Liver (tissue), 9 donors: ENCODE results near the gene DIPK1A. TPM values are rescaled to one million over a fixed set of nuclear protein-coding genes. Genes with fewer than 3 reads are reported as not detected.

Experiments
- DNase-seq: peaks from one replicate; pipeline ENCODE4 v3.0.0-alpha.2; 2017; ENCODE audit warnings: low spot score
- H3K27ac ChIP-seq, 2 donors: one replicate each; pipeline ENCODE4 v1.7.0; 2013; ENCODE audit warnings: inconsistent platforms in 2 of 2, low read length in 2 of 2, control low read depth in 1 of 2, low read depth in 1 of 2, mild to moderate bottlenecking in 1 of 2
- H3K27me3 ChIP-seq, 4 donors: one replicate each; pipeline versions ENCODE4 v1.6.1 to v1.7.0; 2013; ENCODE audit warnings: low read length in 3 of 4, inconsistent platforms in 1 of 4, mild to moderate bottlenecking in 1 of 4, moderate library complexity in 1 of 4; ENCODE audit not compliant: control insufficient read depth in 4 of 4, insufficient read depth in 4 of 4
- H3K36me3 ChIP-seq, 4 donors: one replicate each; pipeline versions ENCODE4 v1.6.1 to v1.7.0; 2013; ENCODE audit warnings: low read length in 3 of 4, mild to moderate bottlenecking in 3 of 4, low read depth in 1 of 4, moderate library complexity in 1 of 4; ENCODE audit not compliant: control insufficient read depth in 4 of 4, insufficient read depth in 3 of 4
- H3K4me1 ChIP-seq, 4 donors: one replicate each; pipeline versions ENCODE4 v1.6.1 to v1.7.0; 2013; ENCODE audit warnings: low read length in 3 of 4, mild to moderate bottlenecking in 3 of 4, moderate library complexity in 1 of 4; ENCODE audit not compliant: control insufficient read depth in 4 of 4, insufficient read depth in 4 of 4
- H3K4me3 ChIP-seq, 3 donors: one replicate each; pipeline versions ENCODE4 v1.6.1 to v1.7.0; 2013; ENCODE audit warnings: low read length in 3 of 3, control low read depth in 1 of 3, low read depth in 1 of 3, mild to moderate bottlenecking in 1 of 3
- H3K9ac ChIP-seq, 2 donors: one replicate each; pipeline ENCODE4 v1.7.0; 2013; ENCODE audit warnings: low read length in 2 of 2, mild to moderate bottlenecking in 2 of 2, moderate library complexity in 2 of 2, control low read depth in 1 of 2, low read depth in 1 of 2
- H3K9me3 ChIP-seq, 4 donors: one replicate each; pipeline versions ENCODE4 v1.6.1 to v1.7.0; 2013; ENCODE audit warnings: low read length in 3 of 4; ENCODE audit not compliant: control insufficient read depth in 4 of 4
- ATF3 ChIP-seq: IDR thresholded peaks from 2 replicates; pipeline ENCODE4 v1.6.1; 2016; ENCODE audit warnings: antibody characterized with exemption
- CTCF ChIP-seq: fragments of 150-350 bp; IDR thresholded peaks from 2 replicates; pipeline ENCODE4 v1.5.1; 2017; ENCODE audit warnings: improper control_type of control experiment, low read depth, low read length; ENCODE audit not compliant: missing input control
- EGR1 ChIP-seq, 2 donors: IDR thresholded peaks; 2 replicates each; pipeline ENCODE4 v1.6.1; 2016 to 2018; ENCODE audit warnings: antibody characterized with exemption in 2 of 2, low read depth in 2 of 2
- FOXA1 ChIP-seq: IDR thresholded peaks from 2 replicates; pipeline ENCODE4 v1.6.1; 2016; ENCODE audit warnings: antibody characterized with exemption
- GABPA ChIP-seq, 2 donors: IDR thresholded peaks in 1 of 2; conservative IDR thresholded peaks in 1 of 2; 2 replicates each; pipeline ENCODE4 v1.6.1; 2016; ENCODE audit warnings: antibody characterized with exemption in 2 of 2, mild to moderate bottlenecking in 1 of 2, moderate library complexity in 1 of 2
- HNF4G ChIP-seq: IDR thresholded peaks from 2 replicates; pipeline ENCODE4 v1.6.1; 2016; ENCODE audit warnings: antibody characterized with exemption
- NR2F2 ChIP-seq: IDR thresholded peaks from 2 replicates; pipeline ENCODE4 v1.6.1; 2016; ENCODE audit warnings: antibody characterized with exemption
- RAD21 ChIP-seq, 2 donors: IDR thresholded peaks; 2 replicates each; pipeline ENCODE4 v1.6.1; 2016; ENCODE audit warnings: antibody characterized with exemption in 2 of 2, mild to moderate bottlenecking in 2 of 2
- RXRA ChIP-seq, 2 donors: IDR thresholded peaks; 2 replicates each; pipeline ENCODE4 v1.6.1; 2017 to 2018; ENCODE audit warnings: antibody characterized with exemption in 2 of 2, mild to moderate bottlenecking in 1 of 2
- SP1 ChIP-seq: IDR thresholded peaks from 2 replicates; pipeline ENCODE4 v1.6.1; 2018; ENCODE audit warnings: antibody characterized with exemption, mild to moderate bottlenecking
- YY1 ChIP-seq: IDR thresholded peaks from 2 replicates; pipeline ENCODE4 v1.6.1; 2016; ENCODE audit warnings: antibody characterized with exemption, mild to moderate bottlenecking
- WGBS: extraction: QIAGEN DNeasy Blood & Tissue Kit; methylation state at CpG from one replicate; pipeline ENCODE4 v1.1.7; 2013; 5-methylcytosine and 5-hydroxymethylcytosine counted together
- polyA plus RNA-seq, 2 donors: library from polyadenylated mRNA; stranded (reverse) in 1 of 2; unstranded in 1 of 2; fragments of 200-250 nt in 1 of 2; fragments of >200 nt in 1 of 2; fragmentation: Nextera tagmentation in 1 of 2; extraction: Ambion mirVana in 1 of 2; gene quantifications; one replicate each; pipeline versions ENCODE4 v1.2.1 to v1.2.3, GENCODE V29; 2013 to 2015
- total RNA-seq, 2 donors: library from RNA; depleted of rRNA; stranded (reverse); fragments of >200 nt; gene quantifications; one replicate each; pipeline ENCODE4 v1.2.3, GENCODE V29; 2014
- TF ChIP-seq, protein P1 (sequence below): IDR thresholded peaks from 2 replicates; pipeline ENCODE4 v1.6.1; 2016; ENCODE audit warnings: antibody characterized with exemption, mild to moderate bottlenecking
- donor health status: healthy.
- donor health status: healthy.
- donor health status: healthy.
- donor health status: healthy.
- donor health status: healthy.

Gene DIPK1A
- total RNA-seq (10 to 100 TPM in 1 of 2 donors, 1 to 10 TPM in 1; 7.9 to 11.6 TPM), polyA plus RNA-seq (10 to 100 TPM in 1 of 2 donors, 1 to 10 TPM in 1; 9.9 to 10.4 TPM)

DNA sequence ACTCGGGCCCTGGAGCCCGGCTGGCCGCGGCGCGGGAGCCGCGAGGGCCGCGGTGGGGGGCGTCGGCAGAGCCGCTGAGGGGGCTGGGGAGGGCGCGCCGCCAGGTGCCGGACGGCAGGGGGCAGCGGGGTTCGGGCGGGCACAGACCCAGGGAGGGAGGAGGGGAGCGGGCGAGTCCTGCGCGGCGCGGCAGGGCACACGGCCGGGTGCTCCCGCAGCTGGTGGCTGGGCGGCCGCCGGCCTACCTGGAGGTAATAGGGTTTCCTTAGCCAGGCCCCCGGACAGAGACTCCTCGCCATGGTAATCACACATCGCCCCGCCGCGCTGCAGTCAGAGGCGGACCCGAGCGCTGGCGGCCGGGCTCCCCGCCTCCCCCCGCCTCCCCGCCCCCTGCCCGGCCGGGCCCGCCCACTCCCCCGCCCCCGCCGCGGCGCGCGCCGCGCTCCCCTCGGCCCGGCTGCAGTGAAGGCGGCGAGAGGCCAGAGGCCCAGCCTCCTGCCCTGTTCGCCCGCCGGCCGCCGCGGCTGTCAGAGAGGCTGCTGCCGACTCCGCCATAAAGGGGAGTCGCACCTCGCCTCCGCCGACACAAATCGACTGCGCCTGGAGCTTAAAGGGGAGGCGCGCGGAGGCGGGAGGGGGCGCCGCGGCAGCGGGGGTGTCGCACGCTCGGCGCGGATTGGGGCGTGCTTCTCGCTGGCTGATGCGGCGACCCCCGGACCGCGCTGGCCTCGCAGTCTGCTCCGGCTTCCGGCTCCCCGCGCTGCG, at the start of gene DIPK1A:
TSS of gene DIPK1A (minus strand) at position 332 of the 765 bp plus-strand sequence. CDS start at position 299, 33 bp downstream.
- TF ChIP-seq CTCF: peak; percentile 3
- TF ChIP-seq HNF4G: no peak
- TF ChIP-seq EGR1 (IDR thresholded peaks at IDR 0.05; ENCODE audit: low read depth in 2 of 2): peak in 1 of 2 donors; percentile 34
- H3K4me1 ChIP-seq: peaks cover 4 to 34% (median 17%) of the 10 kb centered on the region in 4 donors
- no peaks in the 10 kb centered on the region for H3K27me3 ChIP-seq
- H3K4me3 ChIP-seq: peak within 1 kb of the TSS; percentile 63 to 92 (median 86)
- peak within 1 kb of the TSS; percentile 83 to 95 for H3K9ac ChIP-seq
- H3K36me3 ChIP-seq: no peaks in the 10 kb centered on the region
- under 1% methylated on average over 102 of the region's 103 CpGs for WGBS
- H3K27ac ChIP-seq: peak within 1 kb of the TSS; percentile 90 to 96
- H3K9me3 ChIP-seq: no peaks in the 10 kb centered on the region
- peak; percentile 66 for DNase-seq

DNA sequence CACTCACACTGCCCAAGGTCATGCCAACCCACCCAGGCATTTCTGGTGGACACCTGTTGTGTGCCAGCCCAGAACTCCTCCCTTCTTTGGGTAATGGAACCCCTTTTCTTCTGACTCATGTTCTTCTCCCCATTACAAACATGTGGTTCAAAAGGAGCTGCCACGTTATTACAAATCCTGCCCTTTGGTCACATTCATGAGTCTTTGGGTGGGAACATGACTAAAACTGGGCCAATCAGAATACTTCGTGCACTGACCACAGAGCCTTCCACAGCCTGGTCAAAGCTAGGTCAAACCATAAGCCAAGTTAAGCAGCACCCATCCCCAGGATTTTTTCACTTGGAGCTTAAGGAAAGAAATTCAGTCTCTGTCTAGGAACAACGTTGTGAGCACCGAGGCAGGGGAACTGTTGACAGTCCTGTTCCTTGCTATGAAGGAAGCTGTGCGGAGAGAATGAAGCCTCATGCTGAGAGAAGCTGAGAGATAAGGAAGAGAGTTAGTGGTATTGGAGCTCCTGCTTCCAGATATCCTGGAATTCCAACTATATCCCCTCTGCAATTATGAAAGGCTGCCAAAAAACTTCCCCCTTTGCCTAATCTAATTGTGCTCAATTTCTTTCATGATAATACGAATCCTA, 46.8 kb upstream of the DIPK1A start:
- TF ChIP-seq CTCF (no peak), NR2F2 (no peak), GABPA (IDR thresholded peaks at IDR 0.05 in 1 of 2, conservative IDR thresholded peaks at IDR 0.05 in 1 of 2) (no peak), HNF4G (no peak), ATF3 (no peak), YY1 (no peak), EGR1 (IDR thresholded peaks at IDR 0.05; ENCODE audit: low read depth in 2 of 2) (no peak), FOXA1 (no peak), SP1 (no peak), RXRA (IDR thresholded peaks at IDR 0.05) (no peak), RAD21 (IDR thresholded peaks at IDR 0.05) (no peak)
- TF ChIP-seq, protein P1, sequence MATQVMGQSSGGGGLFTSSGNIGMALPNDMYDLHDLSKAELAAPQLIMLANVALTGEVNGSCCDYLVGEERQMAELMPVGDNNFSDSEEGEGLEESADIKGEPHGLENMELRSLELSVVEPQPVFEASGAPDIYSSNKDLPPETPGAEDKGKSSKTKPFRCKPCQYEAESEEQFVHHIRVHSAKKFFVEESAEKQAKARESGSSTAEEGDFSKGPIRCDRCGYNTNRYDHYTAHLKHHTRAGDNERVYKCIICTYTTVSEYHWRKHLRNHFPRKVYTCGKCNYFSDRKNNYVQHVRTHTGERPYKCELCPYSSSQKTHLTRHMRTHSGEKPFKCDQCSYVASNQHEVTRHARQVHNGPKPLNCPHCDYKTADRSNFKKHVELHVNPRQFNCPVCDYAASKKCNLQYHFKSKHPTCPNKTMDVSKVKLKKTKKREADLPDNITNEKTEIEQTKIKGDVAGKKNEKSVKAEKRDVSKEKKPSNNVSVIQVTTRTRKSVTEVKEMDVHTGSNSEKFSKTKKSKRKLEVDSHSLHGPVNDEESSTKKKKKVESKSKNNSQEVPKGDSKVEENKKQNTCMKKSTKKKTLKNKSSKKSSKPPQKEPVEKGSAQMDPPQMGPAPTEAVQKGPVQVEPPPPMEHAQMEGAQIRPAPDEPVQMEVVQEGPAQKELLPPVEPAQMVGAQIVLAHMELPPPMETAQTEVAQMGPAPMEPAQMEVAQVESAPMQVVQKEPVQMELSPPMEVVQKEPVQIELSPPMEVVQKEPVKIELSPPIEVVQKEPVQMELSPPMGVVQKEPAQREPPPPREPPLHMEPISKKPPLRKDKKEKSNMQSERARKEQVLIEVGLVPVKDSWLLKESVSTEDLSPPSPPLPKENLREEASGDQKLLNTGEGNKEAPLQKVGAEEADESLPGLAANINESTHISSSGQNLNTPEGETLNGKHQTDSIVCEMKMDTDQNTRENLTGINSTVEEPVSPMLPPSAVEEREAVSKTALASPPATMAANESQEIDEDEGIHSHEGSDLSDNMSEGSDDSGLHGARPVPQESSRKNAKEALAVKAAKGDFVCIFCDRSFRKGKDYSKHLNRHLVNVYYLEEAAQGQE: no peak
- Histone ChIP-seq H3K9me3 (no peaks in the 10 kb centered on the region), H3K4me1 (no peaks in the 10 kb centered on the region), H3K27ac (no peak overlapping the region), H3K4me3 (no peak overlapping the region), H3K9ac (no peak overlapping the region), H3K27me3 (no peaks in the 10 kb centered on the region), H3K36me3 (no peaks in the 10 kb centered on the region)
- DNase-seq: no peak
- WGBS: 57% methylated on average over 6 of the region's 6 CpGs
